CD4-positive, alpha-beta T cell treated with Interleukin-4 for 1 hour (primary cell): ENCODE measurements around the gene RTN3.
"Not testable (repeated sequence)": the region's sequence is repeated elsewhere in the genome, so short reads cannot be mapped to it uniquely, and the experiment has no call there.

Experiments used
- DNase-seq, 2 donors: peaks; one replicate each; pipeline ENCODE4 v3.0.0-alpha.2; 2020 to 2022

Gene RTN3

GRCh38 chr11:63769042-63769713 lies 87.9 kb downstream of the RTN3 start:
- peak in 1 of 2 donors; percentile 26 for DNase-seq

- DNase-seq: no peak
Measured at GRCh38 chr11:63769714-63770455, 88.6 kb downstream of the RTN3 start.

GRCh38 chr11:63770763-63771162 lies 89.5 kb downstream of the RTN3 start:
- no peak for DNase-seq

GRCh38 chr11:63771741-63772318 lies 90.5 kb downstream of the RTN3 start:
- not testable (repeated sequence) for DNase-seq

- DNase-seq: no peak
Measured at GRCh38 chr11:63775191-63775590, 93.9 kb downstream of the RTN3 start.

GRCh38 chr11:63779039-63779438 lies 97.7 kb downstream of the RTN3 start:
- no peak for DNase-seq

- DNase-seq: no peak
Measured at GRCh38 chr11:63782749-63783148, 101.4 kb downstream of the RTN3 start.

- DNase-seq: no peak
Measured at GRCh38 chr11:63783925-63784592, 102.8 kb downstream of the RTN3 start.

- DNase-seq: no peak
Measured at GRCh38 chr11:63785823-63786222, 104.5 kb downstream of the RTN3 start.

GRCh38 chr11:63791495-63792167 lies 110.3 kb downstream of the RTN3 start:
- DNase-seq: no peak

GRCh38 chr11:63793161-63793560 lies 111.9 kb downstream of the RTN3 start:
- no peak for DNase-seq

GRCh38 chr11:63795066-63795465 lies 113.8 kb downstream of the RTN3 start:
- no peak for DNase-seq

GRCh38 chr11:63800921-63801320 lies 119.6 kb downstream of the RTN3 start:
- DNase-seq: no peak

GRCh38 chr11:63802637-63803414 lies 121.5 kb downstream of the RTN3 start:
- DNase-seq: no peak

- no peak for DNase-seq
Measured at GRCh38 chr11:63804259-63804658, 123.0 kb downstream of the RTN3 start.

- no peak for DNase-seq
Measured at GRCh38 chr11:63805844-63806415, 124.6 kb downstream of the RTN3 start.
